Ishikawa (cell line): Measurements from ENCODE around the gene NSUN4.

Source experiments
- CEBPB ChIP-seq: IDR thresholded peaks from 2 replicates; pipeline ENCODE4 v1.6.1; 2012
- CREB1 ChIP-seq: IDR thresholded peaks from 2 replicates; pipeline ENCODE4 v1.6.1; 2012; ENCODE audit warnings: low read depth
- EGR1 ChIP-seq: IDR thresholded peaks from 2 replicates; pipeline ENCODE4 v1.6.1; 2012
- EP300 ChIP-seq: IDR thresholded peaks from 2 replicates; pipeline ENCODE4 v1.6.1; 2012; ENCODE audit warnings: borderline replicate concordance
- FOXM1 ChIP-seq: IDR thresholded peaks from 2 replicates; pipeline ENCODE4 v1.6.1; 2012; ENCODE audit warnings: low read depth, borderline replicate concordance
- NFIC ChIP-seq: IDR thresholded peaks from 2 replicates; pipeline ENCODE4 v1.6.1; 2012
- RAD21 ChIP-seq: IDR thresholded peaks from 2 replicates; pipeline ENCODE4 v1.6.1; 2012; ENCODE audit warnings: low read depth
- TAF1 ChIP-seq: IDR thresholded peaks from 2 replicates; pipeline ENCODE4 v1.6.1; 2012; ENCODE audit warnings: low read depth, mild to moderate bottlenecking
- TCF12 ChIP-seq: IDR thresholded peaks from 2 replicates; pipeline ENCODE4 v1.6.1; 2012; ENCODE audit warnings: low read depth
- TEAD4 ChIP-seq: IDR thresholded peaks from 2 replicates; pipeline ENCODE4 v1.6.1; 2012
- YY1 ChIP-seq: IDR thresholded peaks from 2 replicates; pipeline ENCODE4 v1.6.1; 2012; ENCODE audit warnings: low read depth
- ZBTB7A ChIP-seq: IDR thresholded peaks from 2 replicates; pipeline ENCODE4 v1.6.1; 2012; ENCODE audit warnings: low read depth
- TF ChIP-seq, protein P1 (sequence below): IDR thresholded peaks from 2 replicates; pipeline ENCODE4 v1.6.1; 2012
- TF ChIP-seq, protein P2 (sequence below): IDR thresholded peaks from 2 replicates; pipeline ENCODE4 v1.6.1; 2012
- TF ChIP-seq, protein P3 (sequence below): IDR thresholded peaks from 2 replicates; pipeline ENCODE4 v1.6.1; 2012; ENCODE audit warnings: low read depth, mild to moderate bottlenecking

The NSUN4 gene

GRCh38 chr1:46352363-46352762 is 11.8 kb downstream of the NSUN4 start:
- TF ChIP-seq TAF1 (no peak), YY1 (no peak)

- peak; percentile 50; the same call in 1 of the 2 replicates for TF ChIP-seq CEBPB
Observed at GRCh38 chr1:46355920-46356319, 15.3 kb downstream of the NSUN4 start.

DNA sequence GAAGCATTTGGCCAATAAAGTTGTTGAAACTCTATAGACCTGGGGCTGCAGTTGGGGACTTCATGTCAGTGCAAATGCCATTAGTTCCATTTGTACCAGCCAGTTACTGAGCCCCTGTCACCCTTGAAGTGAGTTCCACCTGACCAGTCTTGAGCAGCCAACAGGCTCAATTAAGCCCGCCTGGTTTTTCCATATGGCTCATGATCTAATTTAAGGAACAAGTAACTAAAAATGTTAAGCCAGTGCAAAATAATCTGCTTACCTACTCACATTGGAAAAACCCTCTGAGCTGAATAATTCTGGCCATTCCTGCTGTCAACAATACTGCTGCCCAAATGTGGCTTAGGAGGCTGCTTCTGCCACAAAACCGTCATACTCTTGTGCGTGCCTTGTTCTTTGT is 21.6 kb downstream of the NSUN4 start:
- TF ChIP-seq ZBTB7A (no peak), RAD21 (no peak), TEAD4 (no peak), FOXM1 (no peak), CREB1 (no peak), NFIC (no peak), YY1 (no peak), EGR1 (no peak), EP300 (no peak)
- TF ChIP-seq, protein P1, sequence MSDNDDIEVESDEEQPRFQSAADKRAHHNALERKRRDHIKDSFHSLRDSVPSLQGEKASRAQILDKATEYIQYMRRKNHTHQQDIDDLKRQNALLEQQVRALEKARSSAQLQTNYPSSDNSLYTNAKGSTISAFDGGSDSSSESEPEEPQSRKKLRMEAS = no peak
- TF ChIP-seq, protein P2, sequence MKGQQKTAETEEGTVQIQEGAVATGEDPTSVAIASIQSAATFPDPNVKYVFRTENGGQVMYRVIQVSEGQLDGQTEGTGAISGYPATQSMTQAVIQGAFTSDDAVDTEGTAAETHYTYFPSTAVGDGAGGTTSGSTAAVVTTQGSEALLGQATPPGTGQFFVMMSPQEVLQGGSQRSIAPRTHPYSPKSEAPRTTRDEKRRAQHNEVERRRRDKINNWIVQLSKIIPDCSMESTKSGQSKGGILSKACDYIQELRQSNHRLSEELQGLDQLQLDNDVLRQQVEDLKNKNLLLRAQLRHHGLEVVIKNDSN = no peak

GRCh38 chr1:46363121-46363520 is 22.5 kb downstream of the NSUN4 start:
- TF ChIP-seq CREB1 (no peak), TAF1 (no peak), RAD21 (no peak), ZBTB7A (no peak), FOXM1 (no peak), YY1 (no peak)
- TF ChIP-seq, protein P3, sequence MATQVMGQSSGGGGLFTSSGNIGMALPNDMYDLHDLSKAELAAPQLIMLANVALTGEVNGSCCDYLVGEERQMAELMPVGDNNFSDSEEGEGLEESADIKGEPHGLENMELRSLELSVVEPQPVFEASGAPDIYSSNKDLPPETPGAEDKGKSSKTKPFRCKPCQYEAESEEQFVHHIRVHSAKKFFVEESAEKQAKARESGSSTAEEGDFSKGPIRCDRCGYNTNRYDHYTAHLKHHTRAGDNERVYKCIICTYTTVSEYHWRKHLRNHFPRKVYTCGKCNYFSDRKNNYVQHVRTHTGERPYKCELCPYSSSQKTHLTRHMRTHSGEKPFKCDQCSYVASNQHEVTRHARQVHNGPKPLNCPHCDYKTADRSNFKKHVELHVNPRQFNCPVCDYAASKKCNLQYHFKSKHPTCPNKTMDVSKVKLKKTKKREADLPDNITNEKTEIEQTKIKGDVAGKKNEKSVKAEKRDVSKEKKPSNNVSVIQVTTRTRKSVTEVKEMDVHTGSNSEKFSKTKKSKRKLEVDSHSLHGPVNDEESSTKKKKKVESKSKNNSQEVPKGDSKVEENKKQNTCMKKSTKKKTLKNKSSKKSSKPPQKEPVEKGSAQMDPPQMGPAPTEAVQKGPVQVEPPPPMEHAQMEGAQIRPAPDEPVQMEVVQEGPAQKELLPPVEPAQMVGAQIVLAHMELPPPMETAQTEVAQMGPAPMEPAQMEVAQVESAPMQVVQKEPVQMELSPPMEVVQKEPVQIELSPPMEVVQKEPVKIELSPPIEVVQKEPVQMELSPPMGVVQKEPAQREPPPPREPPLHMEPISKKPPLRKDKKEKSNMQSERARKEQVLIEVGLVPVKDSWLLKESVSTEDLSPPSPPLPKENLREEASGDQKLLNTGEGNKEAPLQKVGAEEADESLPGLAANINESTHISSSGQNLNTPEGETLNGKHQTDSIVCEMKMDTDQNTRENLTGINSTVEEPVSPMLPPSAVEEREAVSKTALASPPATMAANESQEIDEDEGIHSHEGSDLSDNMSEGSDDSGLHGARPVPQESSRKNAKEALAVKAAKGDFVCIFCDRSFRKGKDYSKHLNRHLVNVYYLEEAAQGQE = no peak

DNA sequence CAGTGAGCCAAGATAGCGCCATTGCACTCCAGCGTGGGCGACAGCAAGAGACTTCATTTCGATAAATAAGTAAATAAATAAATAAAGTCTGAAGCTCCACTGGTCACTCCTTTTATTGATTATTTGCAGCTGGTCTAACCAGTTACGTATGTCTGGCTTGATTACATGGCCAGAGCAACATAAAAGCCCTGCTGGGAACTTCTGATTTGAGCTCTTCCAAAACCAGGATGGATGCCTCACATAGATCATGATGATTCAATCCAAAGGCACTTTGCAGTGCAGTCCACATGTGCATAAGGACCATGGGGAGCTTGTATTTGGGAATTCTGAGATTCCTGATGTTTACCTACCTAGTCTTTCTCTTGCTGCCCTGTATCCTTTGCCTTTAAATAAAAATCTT is 24.0 kb downstream of the NSUN4 start:
- no peak for TF ChIP-seq YY1
- TF ChIP-seq, protein P1 = no peak
- TF ChIP-seq ZBTB7A = no peak
- TF ChIP-seq EGR1 = no peak
- TF ChIP-seq NFIC = no peak
- no peak for TF ChIP-seq TCF12

DNA sequence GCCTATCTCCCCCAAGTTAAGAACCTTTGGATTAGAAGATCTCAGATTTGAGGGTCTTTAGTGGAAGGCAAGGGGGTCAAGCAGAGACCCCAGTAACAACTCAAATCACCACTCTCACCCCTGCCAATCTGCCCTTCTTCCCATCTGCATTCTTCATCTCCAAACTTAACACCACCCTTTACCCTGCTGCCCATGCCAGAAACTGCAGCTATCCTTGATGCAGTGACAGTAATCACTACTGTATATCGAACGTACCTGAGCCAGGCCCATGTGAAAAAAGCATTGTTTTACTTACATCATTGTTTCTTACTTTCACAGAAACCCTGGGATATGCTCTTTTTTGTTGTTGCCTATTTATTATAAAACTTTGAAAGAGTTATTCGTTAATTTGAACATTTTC is 26.5 kb downstream of the NSUN4 start:
- TF ChIP-seq FOXM1 (no peak), CEBPB (no peak), ZBTB7A (no peak), EGR1 (no peak), TEAD4 (no peak), CREB1 (no peak)
- TF ChIP-seq, protein P2 = no peak

DNA sequence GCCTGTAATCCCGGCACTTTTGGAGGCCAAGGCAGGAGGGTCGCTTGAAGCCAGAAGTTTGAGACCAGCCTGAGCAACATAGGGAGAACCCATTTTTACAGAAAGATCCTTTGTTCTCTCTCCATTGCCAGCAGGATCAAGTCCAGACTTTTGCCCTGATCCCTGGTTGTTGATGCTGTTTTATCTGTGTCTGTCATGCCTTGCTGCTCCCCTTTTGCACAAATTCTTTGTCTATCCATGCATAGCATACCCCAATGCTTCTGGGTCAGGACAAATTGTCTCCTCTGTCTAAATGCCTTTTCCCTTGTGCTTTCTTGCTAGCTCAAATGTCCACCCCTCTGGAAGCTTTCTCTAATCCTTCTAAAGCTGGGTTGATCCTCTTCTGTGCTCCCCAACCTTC is 28.2 kb downstream of the NSUN4 start:
- no peak for TF ChIP-seq ZBTB7A
- TF ChIP-seq EGR1 = no peak
- no peak for TF ChIP-seq FOXM1
- no peak for TF ChIP-seq YY1
- TF ChIP-seq, protein P3 = no peak
- TF ChIP-seq TEAD4 = no peak
- no peak for TF ChIP-seq NFIC
- no peak for TF ChIP-seq RAD21
- TF ChIP-seq, protein P2 = no peak
- no peak for TF ChIP-seq TAF1
- TF ChIP-seq TCF12 = no peak
- TF ChIP-seq, protein P1 = no peak
- no peak for TF ChIP-seq CEBPB
- no peak for TF ChIP-seq EP300
- TF ChIP-seq CREB1 = no peak
